ENCODE data around the gene MARCHF2. TPM values are rescaled to one million over a fixed set of nuclear protein-coding genes. Genes with fewer than 3 reads are reported as not detected.
A peak's percentile ranks its signal among the peaks of the same experiment; 100 is the strongest.

Gene MARCHF2
- total RNA-seq, 2 donors from 2014 or later: 81.1 to 87.8 TPM

DNA sequence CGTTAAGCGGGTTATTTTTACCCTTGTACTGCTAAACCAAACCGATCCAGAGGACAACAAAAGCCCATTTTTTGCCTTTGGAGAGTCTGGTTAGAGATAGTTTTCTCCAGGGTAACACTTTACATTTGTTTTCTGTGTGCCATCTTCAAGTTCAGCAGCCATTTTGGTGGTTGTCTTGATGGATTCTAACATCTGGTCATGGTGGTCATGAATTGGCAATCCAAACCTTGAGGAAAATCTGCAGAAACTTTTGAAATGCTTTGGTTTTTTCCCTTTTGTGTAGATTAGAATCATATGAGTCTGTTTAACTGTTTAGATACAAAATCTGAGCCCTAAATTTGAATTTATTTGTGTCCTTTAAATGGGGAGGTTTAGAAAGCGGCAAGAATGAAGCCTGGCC is 48.3 kb downstream of the MARCHF2 start:
- no peak for ATAC-seq
- DNase-seq: no peak
- intact Hi-C loops (cut with DNase I): loop anchor here in 1 of 2 donors (5.0 kb wide), 1 partner anchor 39 kb away; no protein-coding TSS in a partner anchor

- no peak for DNase-seq
- intact Hi-C loops (cut with DNase I): loop anchor here in 1 of 2 donors (5.0 kb wide), 1 partner anchor 40 kb away; no protein-coding TSS in a partner anchor
- no peak for ATAC-seq
Observed at GRCh38 chr19:8461891-8462290, 48.8 kb downstream of the MARCHF2 start.

GRCh38 chr19:8462571-8462970 is 49.5 kb downstream of the MARCHF2 start:
- no peak for ATAC-seq
- DNase-seq: no peak
- intact Hi-C loops (cut with DNase I): loop anchor here in 1 of 2 donors (5.0 kb wide), 1 partner anchor 40 kb away; no protein-coding TSS in a partner anchor

- intact Hi-C loops (cut with DNase I): loop anchor here in 1 of 2 donors (5.0 kb wide), 1 partner anchor 41 kb away; no protein-coding TSS in a partner anchor
- DNase-seq (no peak), ATAC-seq (no peak)
Observed at GRCh38 chr19:8463365-8463764, 50.3 kb downstream of the MARCHF2 start.

- ATAC-seq: no peak
- DNase-seq: no peak
- intact Hi-C loops (cut with DNase I): no loop called here
Observed at GRCh38 chr19:8466018-8466417, 52.9 kb downstream of the MARCHF2 start.

GRCh38 chr19:8468124-8468523 is 55.0 kb downstream of the MARCHF2 start:
- intact Hi-C loops (cut with DNase I): no loop called here
- ATAC-seq (no peak), DNase-seq (no peak)

DNA sequence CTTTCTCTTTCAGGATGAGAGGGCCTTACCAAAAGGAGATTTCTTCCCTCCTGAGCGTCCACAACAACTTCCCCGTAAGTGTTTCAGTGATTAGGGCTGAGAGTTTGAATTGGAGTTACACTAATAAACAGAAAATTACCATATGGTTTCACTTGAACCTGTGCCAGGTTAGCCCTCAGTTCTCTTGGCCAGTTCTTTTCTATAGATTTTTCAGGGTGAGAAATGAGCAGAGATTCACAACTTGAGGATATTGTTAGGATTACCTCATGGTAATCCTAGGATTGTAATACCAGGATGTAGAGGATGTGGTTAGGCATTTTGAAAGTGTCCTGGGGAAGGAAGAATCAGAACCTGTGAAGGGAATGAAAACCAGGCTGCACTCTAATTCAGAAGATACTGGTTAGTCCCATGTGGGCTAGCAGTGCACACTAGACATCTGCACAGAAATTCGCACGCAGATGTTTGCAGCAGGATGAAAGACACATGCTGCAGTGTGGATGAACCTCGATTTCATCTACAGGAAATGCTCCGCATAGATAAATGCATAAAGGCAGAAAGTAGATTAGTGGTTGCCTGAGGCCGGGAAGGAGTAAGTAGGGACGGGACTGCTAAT is 55.8 kb downstream of the MARCHF2 start:
- DNase-seq: no peak
- ATAC-seq: no peak
- intact Hi-C loops (cut with DNase I): no loop called here

- intact Hi-C loops (cut with DNase I): no loop called here
- ATAC-seq: no peak
- DNase-seq: no peak
Observed at GRCh38 chr19:8469613-8470368, 56.7 kb downstream of the MARCHF2 start.

DNA sequence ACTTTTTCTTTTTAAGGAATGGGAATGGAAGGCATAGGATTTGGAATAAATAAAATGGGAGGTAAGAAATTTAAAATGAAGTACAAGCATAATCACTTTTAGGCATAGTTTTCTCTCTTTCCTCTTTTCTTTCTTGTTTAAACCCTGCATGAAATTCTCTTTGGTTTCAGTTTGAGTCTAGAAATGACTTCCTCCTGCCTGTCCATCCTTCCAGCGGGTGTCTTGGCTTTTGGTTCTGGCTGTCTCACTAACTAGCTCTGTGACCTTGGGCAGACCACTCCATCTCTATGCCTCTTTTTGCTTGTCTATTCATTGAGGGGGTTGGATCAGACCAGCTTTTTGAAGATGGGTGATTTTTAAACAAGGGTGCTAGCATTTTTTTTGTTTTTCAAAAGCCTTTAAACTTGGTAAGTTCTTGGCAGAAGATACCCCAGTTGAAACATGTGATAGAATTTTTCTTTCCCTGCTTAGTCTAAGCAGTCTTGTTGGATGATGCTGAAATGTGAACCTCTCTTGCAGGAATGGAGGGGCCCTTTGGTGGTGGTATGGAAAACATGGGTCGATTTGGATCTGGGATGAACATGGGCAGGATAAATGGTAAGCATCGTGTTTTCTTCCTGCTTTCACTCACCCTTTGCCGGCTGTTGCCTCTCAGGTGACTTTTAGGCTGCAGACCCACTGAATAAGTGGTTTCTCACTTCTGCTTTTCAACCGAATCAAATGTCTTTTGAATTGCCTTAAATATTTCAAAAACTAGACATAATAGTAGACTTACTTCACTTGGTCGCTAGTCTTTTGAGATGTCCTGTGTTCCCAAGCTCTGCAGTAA is 60.8 kb downstream of the MARCHF2 start:
- intact Hi-C loops (cut with DNase I): no loop called here
- ATAC-seq: no peak
- DNase-seq: no peak

GRCh38 chr19:8475005-8475404 is 61.9 kb downstream of the MARCHF2 start:
- DNase-seq (no peak), ATAC-seq (no peak)
- intact Hi-C loops (cut with DNase I): no loop called here

GRCh38 chr19:8476524-8476923 is 63.4 kb downstream of the MARCHF2 start:
- no peak for DNase-seq
- intact Hi-C loops (cut with DNase I): no loop called here
- ATAC-seq: peak; percentile 9 to 39

DNA sequence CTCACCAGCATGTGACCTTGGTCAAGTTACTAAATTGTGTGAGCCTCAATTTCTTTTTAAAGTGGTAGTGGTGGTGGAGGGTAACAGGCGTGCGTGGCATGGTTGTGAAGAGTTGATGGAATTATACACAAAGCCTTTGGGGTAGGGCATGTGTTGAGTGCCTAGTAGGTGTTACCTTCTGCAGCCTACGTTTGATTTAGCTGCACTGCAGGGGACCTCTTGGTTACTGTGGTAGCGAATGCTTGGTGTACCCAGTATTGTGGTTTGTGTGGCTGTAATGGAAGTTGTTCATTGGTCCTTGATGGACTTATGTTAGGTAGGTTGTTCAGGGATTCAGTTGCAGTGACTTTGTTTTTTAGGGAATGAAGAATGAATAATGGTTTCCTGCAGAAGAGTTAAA is 64.8 kb downstream of the MARCHF2 start:
- intact Hi-C loops (cut with DNase I): no loop called here

GRCh38 chr19:8478598-8478997 is 65.5 kb downstream of the MARCHF2 start:
- ATAC-seq: no peak
- no peak for DNase-seq
- intact Hi-C loops (cut with DNase I): no loop called here

More for the DNA sequence above, 64.8 kb downstream of the MARCHF2 start:
- no peak for DNase-seq
- ATAC-seq: no peak

DNA sequence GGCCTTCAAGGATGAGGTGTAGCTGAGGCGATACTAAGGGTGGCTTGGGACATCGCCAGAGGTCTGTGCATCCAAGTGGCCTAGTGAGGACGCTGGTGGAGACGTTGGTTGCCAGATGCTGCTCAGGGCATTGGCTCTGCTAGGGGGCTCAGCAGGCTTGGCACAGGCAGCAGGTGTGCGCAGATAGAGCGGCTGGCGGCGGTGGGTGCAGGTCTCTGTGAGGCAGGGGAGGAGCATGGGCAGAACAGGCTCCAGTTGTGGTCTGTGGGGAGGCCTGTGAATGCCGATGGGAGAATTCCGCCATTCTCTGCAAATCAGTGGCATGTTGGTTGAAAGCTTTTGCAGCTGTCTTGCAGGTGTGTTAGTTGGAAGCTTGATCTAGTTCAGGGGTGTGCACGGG is 68.1 kb downstream of the MARCHF2 start:
- intact Hi-C loops (cut with DNase I): no loop called here
- DNase-seq (no peak), ATAC-seq (peak in 1 of 2 donors; percentile 6)

DNA sequence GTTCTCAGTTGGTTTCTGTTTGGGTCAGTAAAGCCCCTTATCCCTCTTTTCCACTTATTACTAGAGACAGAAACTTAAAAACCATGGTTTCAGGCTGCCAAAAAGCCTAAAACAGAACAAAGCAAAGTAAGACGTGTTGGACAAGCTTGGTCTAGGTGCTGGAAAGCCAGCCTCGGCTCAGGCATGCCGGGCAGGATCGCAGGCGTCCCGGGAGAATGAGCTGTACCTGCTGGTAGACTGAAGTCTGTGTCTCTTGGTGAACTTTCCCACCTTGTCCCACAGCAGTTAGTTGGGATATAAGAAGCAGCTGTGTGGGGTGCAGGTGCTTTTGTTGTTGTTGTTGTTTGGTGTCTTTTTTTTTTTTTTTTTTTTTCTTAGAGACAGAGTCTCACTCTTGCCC is 68.5 kb downstream of the MARCHF2 start:
- ATAC-seq: no peak
- intact Hi-C loops (cut with DNase I): no loop called here
- no peak for DNase-seq

GRCh38 chr19:8482696-8483095 is 69.6 kb downstream of the MARCHF2 start:
- intact Hi-C loops (cut with DNase I): no loop called here
- DNase-seq: no peak
- ATAC-seq: no peak

- no peak for DNase-seq
- intact Hi-C loops (cut with DNase I): no loop called here
- no peak for ATAC-seq
Observed at GRCh38 chr19:8483165-8483564, 70.1 kb downstream of the MARCHF2 start.

- peak in 1 of 2 donors; percentile 30 for ATAC-seq
- intact Hi-C loops (cut with DNase I): no loop called here
- peak; percentile 63 for DNase-seq
Observed at GRCh38 chr19:8484331-8484894, 71.3 kb downstream of the MARCHF2 start.

DNA sequence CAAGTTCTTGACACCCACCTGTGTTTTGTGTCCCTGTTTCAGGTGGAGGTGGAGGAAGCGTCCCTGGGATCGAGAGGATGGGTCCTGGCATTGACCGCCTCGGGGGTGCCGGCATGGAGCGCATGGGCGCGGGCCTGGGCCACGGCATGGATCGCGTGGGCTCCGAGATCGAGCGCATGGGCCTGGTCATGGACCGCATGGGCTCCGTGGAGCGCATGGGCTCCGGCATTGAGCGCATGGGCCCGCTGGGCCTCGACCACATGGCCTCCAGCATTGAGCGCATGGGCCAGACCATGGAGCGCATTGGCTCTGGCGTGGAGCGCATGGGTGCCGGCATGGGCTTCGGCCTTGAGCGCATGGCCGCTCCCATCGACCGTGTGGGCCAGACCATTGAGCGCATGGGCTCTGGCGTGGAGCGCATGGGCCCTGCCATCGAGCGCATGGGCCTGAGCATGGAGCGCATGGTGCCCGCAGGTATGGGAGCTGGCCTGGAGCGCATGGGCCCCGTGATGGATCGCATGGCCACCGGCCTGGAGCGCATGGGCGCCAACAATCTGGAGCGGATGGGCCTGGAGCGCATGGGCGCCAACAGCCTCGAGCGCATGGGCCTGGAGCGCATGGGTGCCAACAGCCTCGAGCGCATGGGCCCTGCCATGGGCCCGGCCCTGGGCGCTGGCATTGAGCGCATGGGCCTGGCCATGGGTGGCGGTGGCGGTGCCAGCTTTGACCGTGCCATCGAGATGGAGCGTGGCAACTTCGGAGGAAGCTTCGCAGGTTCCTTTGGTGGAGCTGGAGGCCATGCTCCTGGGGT is 72.7 kb downstream of the MARCHF2 start:
- DNase-seq: no peak
- ATAC-seq: no peak
- intact Hi-C loops (cut with DNase I): no loop called here

Measured in left cardiac atrium (tissue), 4 donors.